PC-9 (cell line): ENCODE measurements around the gene TBATA.

ENCODE experiments used
- CTCF ChIP-seq: fragments of 200-600 bp; sonication (generic); conservative IDR thresholded peaks from 2 replicates; pipeline ENCODE4 v1.6.1; 2017; ENCODE audit warnings: mixed run types, antibody characterized with exemption, mild to moderate bottlenecking, moderate library complexity
- EZH2 ChIP-seq: fragments of 200-600 bp; sonication (generic); IDR thresholded peaks from 2 replicates; pipeline ENCODE4 v1.8.0; 2017; ENCODE audit warnings: antibody characterized with exemption, low read depth

- TF ChIP-seq CTCF (peak; percentile 44; the same call in 1 of the 2 replicates), EZH2 (no peak)
These were observed 47.0 kb downstream of the TBATA start for GRCh38 chr10:70738006-70738760.
